Tibial nerve (tissue), 4 donors: ENCODE data around the gene KCNMA1.

Source experiments
- CTCF ChIP-seq, 5 experiments: fragments of 200-600 bp in 3 of 5; fragments of 450-650 bp in 2 of 5; sonication (generic) in 3 of 5; IDR thresholded peaks; one replicate each; pipeline ENCODE4 v1.5.1; 2016 to 2019; ENCODE audit warnings: antibody characterized with exemption in 5 of 5, mild to moderate bottlenecking in 3 of 5, moderate library complexity in 2 of 5
- EP300 ChIP-seq, 2 donors: sonication (generic); formaldehyde crosslinking; IDR thresholded peaks; one replicate each; pipeline ENCODE4 v1.6.1; 2017; ENCODE audit warnings: antibody characterized with exemption in 2 of 2, mild to moderate bottlenecking in 1 of 2
- POLR2A ChIP-seq, 2 donors: fragments of 450-650 bp; IDR thresholded peaks; one replicate each; pipeline ENCODE4 v1.6.1; 2017; ENCODE audit warnings: antibody characterized with exemption in 2 of 2, mild to moderate bottlenecking in 2 of 2, moderate library complexity in 2 of 2

GRCh38 chr10:77431980-77432797 lies 205.4 kb downstream of the KCNMA1 start:
- no peak for TF ChIP-seq POLR2A (IDR thresholded peaks at IDR 0.05)
- no peak for TF ChIP-seq CTCF (IDR thresholded peaks at IDR 0.05)
- TF ChIP-seq EP300 (IDR thresholded peaks at IDR 0.05), result no peak
